ENCODE measurements around the gene CACNA1H. TPM values are rescaled to one million over a fixed set of nuclear protein-coding genes. Genes with fewer than 3 reads are reported as not detected.

The CACNA1H gene
- total RNA-seq, 1 experiment from 2014 or later = 24.3 TPM

DNA sequence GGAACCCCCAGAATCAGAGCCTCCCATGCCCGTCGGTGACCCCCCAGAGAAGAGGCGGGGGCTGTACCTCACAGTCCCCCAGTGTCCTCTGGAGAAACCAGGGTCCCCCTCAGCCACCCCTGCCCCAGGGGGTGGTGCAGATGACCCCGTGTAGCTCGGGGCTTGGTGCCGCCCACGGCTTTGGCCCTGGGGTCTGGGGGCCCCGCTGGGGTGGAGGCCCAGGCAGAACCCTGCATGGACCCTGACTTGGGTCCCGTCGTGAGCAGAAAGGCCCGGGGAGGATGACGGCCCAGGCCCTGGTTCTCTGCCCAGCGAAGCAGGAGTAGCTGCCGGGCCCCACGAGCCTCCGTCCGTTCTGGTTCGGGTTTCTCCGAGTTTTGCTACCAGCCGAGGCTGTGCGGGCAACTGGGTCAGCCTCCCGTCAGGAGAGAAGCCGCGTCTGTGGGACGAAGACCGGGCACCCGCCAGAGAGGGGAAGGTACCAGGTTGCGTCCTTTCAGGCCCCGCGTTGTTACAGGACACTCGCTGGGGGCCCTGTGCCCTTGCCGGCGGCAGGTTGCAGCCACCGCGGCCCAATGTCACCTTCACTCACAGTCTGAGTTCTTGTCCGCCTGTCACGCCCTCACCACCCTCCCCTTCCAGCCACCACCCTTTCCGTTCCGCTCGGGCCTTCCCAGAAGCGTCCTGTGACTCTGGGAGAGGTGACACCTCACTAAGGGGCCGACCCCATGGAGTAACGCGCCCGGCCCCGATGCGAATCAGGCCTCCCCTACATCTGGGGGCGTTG, 68.1 kb downstream of the CACNA1H start:
- intact Hi-C loops (cut with micrococcal nuclease) = no loop called here
- H3K9me2 ChIP-seq (ENCODE audit: insufficient read depth) = no peaks in the 10 kb centered on the region

More for the DNA sequence above, 68.1 kb downstream of the CACNA1H start:
- Histone ChIP-seq H3K79me2 (ENCODE audit: insufficient read depth, low read length) (no peaks in the 10 kb centered on the region), H3K4me2 (ENCODE audit: low read length) (no peak overlapping the region), H4K20me1 (ENCODE audit: insufficient read depth) (no peaks in the 10 kb centered on the region), H3K27me3 (ENCODE audit: insufficient read depth, low read length) (no peaks in the 10 kb centered on the region), H3K4me1 (ENCODE audit: control insufficient read depth in 1 of 2, insufficient read depth in 2 of 2, low read length in 2 of 2) (no peaks in the 10 kb centered on the region), H3K36me3 (ENCODE audit: control insufficient read depth in 1 of 2, insufficient read depth in 2 of 2, low read length in 2 of 2) (no peaks in the 10 kb centered on the region; a peak in 1 of 4 replicates), H3K9me3 (ENCODE audit: control insufficient read depth in 1 of 2, insufficient read depth in 1 of 2, low read depth in 1 of 2, low read length in 2 of 2) (no peaks in the 10 kb centered on the region), H3K9ac (ENCODE audit: low read length) (no peak overlapping the region), H2AFZ (ENCODE audit: low read depth, low read length, poor library complexity, severe bottlenecking) (no peak overlapping the region), H3K4me3 (replicated peaks in 1 of 2; ENCODE audit: low read depth in 1 of 2, low read length in 2 of 2) (no peak overlapping the region), H3K27ac (ENCODE audit: low read depth, low read length) (no peak overlapping the region)
- ChIA-PET RAD21 (ENCODE audit: low non-redundant PET in 1 of 2, low total read pairs in 2 of 2, uncharacterized antibody in 2 of 2, unreplicated experiment in 2 of 2) (no interaction called here), CTCF (no interaction called here), POLR2A (no interaction called here)
- no peak for TF ChIP-seq EZH2phosphoT487 (IDR thresholded peaks at IDR 0.05; ENCODE audit: borderline replicate concordance)
- TF ChIP-seq JUND (IDR thresholded peaks at IDR 0.05) = no peak
- no peak for TF ChIP-seq CBX3 (IDR thresholded peaks at IDR 0.05; ENCODE audit: low read depth)
- TF ChIP-seq EZH2 (IDR thresholded peaks at IDR 0.05) = no peak
- TF ChIP-seq RAD21 (IDR thresholded peaks at IDR 0.05; ENCODE audit: low read depth) = no peak
- TF ChIP-seq CEBPB (IDR thresholded peaks at IDR 0.05; ENCODE audit: low read depth) = no peak
- TF ChIP-seq, protein P1, sequence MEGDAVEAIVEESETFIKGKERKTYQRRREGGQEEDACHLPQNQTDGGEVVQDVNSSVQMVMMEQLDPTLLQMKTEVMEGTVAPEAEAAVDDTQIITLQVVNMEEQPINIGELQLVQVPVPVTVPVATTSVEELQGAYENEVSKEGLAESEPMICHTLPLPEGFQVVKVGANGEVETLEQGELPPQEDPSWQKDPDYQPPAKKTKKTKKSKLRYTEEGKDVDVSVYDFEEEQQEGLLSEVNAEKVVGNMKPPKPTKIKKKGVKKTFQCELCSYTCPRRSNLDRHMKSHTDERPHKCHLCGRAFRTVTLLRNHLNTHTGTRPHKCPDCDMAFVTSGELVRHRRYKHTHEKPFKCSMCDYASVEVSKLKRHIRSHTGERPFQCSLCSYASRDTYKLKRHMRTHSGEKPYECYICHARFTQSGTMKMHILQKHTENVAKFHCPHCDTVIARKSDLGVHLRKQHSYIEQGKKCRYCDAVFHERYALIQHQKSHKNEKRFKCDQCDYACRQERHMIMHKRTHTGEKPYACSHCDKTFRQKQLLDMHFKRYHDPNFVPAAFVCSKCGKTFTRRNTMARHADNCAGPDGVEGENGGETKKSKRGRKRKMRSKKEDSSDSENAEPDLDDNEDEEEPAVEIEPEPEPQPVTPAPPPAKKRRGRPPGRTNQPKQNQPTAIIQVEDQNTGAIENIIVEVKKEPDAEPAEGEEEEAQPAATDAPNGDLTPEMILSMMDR (IDR thresholded peaks at IDR 0.05 in 2 of 3, conservative IDR thresholded peaks at IDR 0.05 in 1 of 3; ENCODE audit: borderline replicate concordance in 1 of 3, insufficient read depth in 1 of 3, low read depth in 2 of 3, low read length in 2 of 3) = no peak
- no peak for TF ChIP-seq SIN3A (IDR thresholded peaks at IDR 0.05; ENCODE audit: low read depth)
- no peak for TF ChIP-seq ZFX (IDR thresholded peaks at IDR 0.05)
- no peak for TF ChIP-seq POLR2A (IDR thresholded peaks at IDR 0.05; ENCODE audit: borderline replicate concordance, extremely low read depth, insufficient read depth, insufficient read length)
- no peak for TF ChIP-seq POLR2AphosphoS5 (IDR thresholded peaks at IDR 0.05; ENCODE audit: low read depth, low read length)
- no peak for TF ChIP-seq EGR1 (IDR thresholded peaks at IDR 0.05; ENCODE audit: low read depth)
- no peak for DNase-seq (ENCODE audit: low read depth, low spot score)
- no peak for ATAC-seq
- BruUV-seq (replicated peaks) = no TSS peak
